ENCODE measurements around the gene SERPINB3. TPM values are rescaled to one million over a fixed set of nuclear protein-coding genes. Genes with fewer than 3 reads are reported as not detected.

The SERPINB3 gene
- total and polyA plus RNA-seq, 2 of the 8 experiments (the other 6 are each of a cell fraction or from before 2014, with no cell fraction given) = 0.17 to 0.18 TPM

DNA sequence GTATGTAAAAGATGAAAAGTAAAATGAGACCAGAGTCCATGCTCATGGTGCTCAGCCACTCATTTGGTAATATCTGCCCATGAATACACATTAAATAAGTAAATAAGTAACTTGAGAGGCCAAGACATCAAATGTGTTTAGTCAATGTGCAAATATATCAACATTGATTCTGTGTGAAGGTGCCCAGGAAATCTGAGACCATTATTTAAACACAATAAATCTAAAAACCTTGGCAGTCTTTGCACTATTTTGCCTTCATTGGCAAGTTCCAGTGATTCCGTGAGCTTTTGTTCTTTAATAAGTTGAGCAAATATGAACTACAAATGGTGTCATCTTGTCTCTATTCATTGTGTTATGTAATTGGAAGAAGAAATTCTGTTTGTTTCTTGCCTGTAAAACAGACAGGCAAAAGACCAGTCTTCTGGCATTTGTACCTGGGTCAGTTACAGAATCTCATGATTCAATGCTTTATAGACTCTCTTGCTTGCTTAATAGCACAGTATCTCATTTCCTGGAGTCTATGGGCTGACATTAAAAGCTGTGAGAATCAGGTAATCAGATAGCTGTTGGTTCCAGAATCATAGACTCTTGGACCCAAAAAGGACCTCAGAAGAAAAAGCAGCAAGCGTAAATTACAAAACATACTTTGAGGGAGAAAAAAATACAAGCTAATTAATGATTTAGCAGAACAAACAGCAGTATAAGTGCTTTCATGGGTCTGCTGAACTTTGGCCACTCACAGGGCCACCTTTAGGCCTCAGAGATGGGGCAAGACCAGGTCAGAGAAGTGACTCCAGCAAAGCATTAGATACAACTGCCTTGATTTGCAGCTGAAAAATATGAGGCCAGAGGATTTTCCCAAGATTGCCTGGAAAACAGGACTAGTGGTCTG, 20.0 kb upstream of the SERPINB3 start (continued):
- TF ChIP-seq, protein P1, sequence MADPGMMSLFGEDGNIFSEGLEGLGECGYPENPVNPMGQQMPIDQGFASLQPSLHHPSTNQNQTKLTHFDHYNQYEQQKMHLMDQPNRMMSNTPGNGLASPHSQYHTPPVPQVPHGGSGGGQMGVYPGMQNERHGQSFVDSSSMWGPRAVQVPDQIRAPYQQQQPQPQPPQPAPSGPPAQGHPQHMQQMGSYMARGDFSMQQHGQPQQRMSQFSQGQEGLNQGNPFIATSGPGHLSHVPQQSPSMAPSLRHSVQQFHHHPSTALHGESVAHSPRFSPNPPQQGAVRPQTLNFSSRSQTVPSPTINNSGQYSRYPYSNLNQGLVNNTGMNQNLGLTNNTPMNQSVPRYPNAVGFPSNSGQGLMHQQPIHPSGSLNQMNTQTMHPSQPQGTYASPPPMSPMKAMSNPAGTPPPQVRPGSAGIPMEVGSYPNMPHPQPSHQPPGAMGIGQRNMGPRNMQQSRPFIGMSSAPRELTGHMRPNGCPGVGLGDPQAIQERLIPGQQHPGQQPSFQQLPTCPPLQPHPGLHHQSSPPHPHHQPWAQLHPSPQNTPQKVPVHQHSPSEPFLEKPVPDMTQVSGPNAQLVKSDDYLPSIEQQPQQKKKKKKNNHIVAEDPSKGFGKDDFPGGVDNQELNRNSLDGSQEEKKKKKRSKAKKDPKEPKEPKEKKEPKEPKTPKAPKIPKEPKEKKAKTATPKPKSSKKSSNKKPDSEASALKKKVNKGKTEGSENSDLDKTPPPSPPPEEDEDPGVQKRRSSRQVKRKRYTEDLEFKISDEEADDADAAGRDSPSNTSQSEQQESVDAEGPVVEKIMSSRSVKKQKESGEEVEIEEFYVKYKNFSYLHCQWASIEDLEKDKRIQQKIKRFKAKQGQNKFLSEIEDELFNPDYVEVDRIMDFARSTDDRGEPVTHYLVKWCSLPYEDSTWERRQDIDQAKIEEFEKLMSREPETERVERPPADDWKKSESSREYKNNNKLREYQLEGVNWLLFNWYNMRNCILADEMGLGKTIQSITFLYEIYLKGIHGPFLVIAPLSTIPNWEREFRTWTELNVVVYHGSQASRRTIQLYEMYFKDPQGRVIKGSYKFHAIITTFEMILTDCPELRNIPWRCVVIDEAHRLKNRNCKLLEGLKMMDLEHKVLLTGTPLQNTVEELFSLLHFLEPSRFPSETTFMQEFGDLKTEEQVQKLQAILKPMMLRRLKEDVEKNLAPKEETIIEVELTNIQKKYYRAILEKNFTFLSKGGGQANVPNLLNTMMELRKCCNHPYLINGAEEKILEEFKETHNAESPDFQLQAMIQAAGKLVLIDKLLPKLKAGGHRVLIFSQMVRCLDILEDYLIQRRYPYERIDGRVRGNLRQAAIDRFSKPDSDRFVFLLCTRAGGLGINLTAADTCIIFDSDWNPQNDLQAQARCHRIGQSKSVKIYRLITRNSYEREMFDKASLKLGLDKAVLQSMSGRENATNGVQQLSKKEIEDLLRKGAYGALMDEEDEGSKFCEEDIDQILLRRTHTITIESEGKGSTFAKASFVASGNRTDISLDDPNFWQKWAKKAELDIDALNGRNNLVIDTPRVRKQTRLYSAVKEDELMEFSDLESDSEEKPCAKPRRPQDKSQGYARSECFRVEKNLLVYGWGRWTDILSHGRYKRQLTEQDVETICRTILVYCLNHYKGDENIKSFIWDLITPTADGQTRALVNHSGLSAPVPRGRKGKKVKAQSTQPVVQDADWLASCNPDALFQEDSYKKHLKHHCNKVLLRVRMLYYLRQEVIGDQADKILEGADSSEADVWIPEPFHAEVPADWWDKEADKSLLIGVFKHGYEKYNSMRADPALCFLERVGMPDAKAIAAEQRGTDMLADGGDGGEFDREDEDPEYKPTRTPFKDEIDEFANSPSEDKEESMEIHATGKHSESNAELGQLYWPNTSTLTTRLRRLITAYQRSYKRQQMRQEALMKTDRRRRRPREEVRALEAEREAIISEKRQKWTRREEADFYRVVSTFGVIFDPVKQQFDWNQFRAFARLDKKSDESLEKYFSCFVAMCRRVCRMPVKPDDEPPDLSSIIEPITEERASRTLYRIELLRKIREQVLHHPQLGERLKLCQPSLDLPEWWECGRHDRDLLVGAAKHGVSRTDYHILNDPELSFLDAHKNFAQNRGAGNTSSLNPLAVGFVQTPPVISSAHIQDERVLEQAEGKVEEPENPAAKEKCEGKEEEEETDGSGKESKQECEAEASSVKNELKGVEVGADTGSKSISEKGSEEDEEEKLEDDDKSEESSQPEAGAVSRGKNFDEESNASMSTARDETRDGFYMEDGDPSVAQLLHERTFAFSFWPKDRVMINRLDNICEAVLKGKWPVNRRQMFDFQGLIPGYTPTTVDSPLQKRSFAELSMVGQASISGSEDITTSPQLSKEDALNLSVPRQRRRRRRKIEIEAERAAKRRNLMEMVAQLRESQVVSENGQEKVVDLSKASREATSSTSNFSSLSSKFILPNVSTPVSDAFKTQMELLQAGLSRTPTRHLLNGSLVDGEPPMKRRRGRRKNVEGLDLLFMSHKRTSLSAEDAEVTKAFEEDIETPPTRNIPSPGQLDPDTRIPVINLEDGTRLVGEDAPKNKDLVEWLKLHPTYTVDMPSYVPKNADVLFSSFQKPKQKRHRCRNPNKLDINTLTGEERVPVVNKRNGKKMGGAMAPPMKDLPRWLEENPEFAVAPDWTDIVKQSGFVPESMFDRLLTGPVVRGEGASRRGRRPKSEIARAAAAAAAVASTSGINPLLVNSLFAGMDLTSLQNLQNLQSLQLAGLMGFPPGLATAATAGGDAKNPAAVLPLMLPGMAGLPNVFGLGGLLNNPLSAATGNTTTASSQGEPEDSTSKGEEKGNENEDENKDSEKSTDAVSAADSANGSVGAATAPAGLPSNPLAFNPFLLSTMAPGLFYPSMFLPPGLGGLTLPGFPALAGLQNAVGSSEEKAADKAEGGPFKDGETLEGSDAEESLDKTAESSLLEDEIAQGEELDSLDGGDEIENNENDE (IDR thresholded peaks at IDR 0.05; ENCODE audit: insufficient replicate concordance, low read length) = no peak
- TF ChIP-seq SP1 (IDR thresholded peaks at IDR 0.05; ENCODE audit: low read depth, low read length) (no peak), FOSL1 (IDR thresholded peaks at IDR 0.05; ENCODE audit: insufficient read depth, low read depth, low read length) (no peak)
